HG02970 (cell line): ENCODE results near the gene HNF4A.
A peak's percentile ranks its signal among the peaks of the same experiment; 100 is the strongest.
"Not testable (repeated sequence)": the region's sequence is repeated elsewhere in the genome, so short reads cannot be mapped to it uniquely, and the experiment has no call there.

Experiments
- ATAC-seq: cut with Tn5 transposase; IDR thresholded peaks from one replicate; pipeline ENCODE4 v1.9.1; 2021; ENCODE audit warnings: mild to moderate bottlenecking, moderate library complexity, moderate number of reproducible peaks; ENCODE audit not compliant: unreplicated experiment, low FRiP score

The HNF4A gene

DNA sequence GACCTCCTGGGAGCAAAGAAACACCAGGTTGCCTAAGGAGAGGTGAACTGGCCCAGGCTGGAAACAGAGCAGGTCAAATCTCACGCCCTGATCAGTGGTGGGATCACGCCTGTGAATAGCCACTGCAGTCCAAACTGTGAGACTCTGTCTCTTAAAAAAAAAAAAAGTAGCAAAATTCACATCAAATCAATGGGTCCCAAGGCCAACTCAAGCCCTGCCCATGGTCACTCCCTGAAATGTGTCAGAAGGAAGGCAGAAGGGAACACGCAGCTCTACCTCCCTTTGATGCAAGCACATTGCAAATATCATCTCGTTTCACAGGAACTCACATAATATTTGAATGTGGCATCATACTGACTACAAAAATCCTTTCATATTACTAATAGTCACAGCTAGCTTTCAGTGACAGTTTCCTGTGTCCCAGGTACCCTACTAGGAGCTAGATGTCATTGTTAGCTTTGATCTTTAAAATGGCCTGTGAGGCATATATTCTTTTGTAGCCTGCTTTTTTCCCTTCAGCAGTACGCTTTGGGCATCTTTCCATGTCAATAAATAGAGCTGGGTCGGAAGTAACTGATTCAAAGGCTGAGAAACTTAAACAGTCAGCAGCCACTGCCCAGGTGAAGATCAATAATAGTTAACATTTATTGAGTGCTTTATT, 105.8 kb downstream of the HNF4A start:
- ATAC-seq, result no peak

- no peak for ATAC-seq
Measured at GRCh38 chr20:44461803-44462174, 106.3 kb downstream of the HNF4A start.

DNA sequence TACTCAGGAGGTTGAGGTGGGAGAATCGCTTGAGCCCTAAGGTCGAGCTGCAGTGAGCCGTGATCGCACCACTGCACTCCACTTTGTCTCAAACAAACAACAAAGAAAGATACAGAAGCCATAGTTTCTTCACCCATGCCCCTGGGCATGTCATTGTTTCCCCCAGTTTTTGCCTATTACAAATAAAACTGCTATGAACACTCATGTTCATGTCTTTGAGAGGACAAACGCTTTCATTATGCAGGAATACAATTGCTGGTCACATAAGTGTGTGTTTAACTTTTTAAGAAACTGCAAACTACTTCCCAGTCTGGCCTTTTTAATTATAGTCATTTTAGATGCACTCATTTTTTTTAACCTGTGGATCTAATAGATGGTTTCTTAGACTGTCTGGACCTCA, 108.0 kb downstream of the HNF4A start:
- ATAC-seq, result no peak

- ATAC-seq, result no peak
Measured at GRCh38 chr20:44464514-44464913, 109.0 kb downstream of the HNF4A start.

DNA sequence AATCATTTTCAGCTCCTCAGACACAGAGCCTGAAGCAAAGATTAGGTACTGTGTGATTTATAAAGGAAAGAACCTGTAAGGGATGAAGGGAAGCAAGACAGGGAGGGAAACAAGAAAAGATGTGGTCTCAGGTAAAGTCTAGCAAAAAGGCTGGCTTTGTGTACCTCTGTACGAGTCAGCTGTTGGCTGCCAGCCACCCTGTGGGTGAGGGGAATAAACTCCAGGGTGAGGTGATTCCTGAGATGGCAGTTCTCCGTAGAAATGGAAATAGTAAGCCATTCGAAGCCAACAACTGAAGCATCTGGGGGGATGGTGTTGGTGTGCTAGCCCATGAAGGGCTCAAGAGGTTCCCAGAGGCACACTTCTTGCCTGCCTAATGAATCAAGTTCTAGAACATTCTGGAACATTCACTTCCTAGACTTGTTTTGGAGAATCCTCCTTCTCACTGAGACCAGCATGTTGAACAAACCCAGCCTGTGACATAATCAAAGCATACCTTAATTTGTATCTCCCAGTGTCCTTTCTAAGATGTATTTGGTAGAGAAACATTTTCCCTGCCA, 109.6 kb downstream of the HNF4A start:
- no peak for ATAC-seq

GRCh38 chr20:44467289-44467883, 111.9 kb downstream of the HNF4A start:
- no peak for ATAC-seq

GRCh38 chr20:44468044-44468782, 112.7 kb downstream of the HNF4A start:
- no peak for ATAC-seq

GRCh38 chr20:44470327-44470726, 114.8 kb downstream of the HNF4A start:
- no peak for ATAC-seq

- ATAC-seq, result no peak
Measured at GRCh38 chr20:44471481-44471882, 116.0 kb downstream of the HNF4A start.

- ATAC-seq, result not testable (repeated sequence)
Measured at GRCh38 chr20:44472283-44472682, 116.8 kb downstream of the HNF4A start.

DNA sequence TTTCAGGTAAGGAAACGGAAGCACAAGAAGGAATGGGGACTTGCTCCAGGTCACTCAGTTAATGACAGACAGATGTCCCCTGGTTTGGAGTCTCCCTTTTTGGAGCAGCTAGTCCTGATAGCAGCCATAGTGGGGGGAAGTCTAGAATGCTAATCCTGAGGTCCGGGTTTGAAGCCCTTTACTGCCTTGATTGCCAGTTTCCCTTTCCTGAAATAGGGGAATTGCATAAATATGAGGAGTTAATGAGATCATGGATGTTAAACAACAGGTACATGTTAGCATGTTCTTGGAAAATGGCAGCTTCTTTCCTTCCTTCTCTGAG, 119.8 kb downstream of the HNF4A start:
- no peak for ATAC-seq

DNA sequence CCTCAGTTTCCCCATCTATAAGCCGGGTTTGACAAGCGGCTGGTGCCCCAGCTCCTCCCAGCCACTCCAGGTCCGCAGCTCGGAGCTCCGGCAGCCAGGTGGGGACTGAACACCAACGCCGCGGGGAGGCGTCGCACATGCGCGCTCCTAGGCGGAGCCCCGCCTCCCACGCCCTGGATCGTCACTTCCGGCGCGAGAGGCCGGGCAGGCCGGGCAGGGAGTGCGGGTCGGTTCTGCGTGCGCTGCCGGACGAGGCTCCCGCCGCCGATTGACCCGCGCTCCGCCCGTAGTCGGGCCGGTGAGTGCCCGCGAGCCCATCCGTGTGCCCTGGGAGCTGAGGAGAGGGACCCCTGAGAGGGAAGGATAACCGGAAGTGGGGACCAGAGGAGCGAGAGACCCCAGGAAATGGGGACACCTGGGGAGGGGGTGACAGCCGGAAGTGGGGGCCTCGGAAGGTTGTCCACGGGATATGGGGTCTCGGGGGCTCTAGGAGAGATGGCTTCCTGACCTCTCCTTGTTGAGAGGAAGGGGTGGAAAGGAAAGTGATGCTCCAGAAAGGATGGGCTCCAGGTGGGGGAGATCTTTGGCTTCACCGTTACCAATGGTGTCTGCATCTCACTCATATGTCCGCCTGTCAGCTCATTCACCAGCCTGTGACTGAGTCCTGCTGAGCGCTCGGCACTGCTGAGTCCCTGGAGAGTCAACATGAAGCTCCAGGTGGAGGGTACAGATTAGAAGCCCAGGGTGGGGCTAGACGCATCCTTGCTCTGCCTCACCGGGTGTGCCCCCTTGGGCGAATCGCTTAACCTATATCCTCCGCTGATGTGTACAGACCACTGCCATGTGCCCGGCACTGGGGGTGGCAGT, 120.4 kb downstream of the HNF4A start, which contains the start of gene TTPAL:
TSS of gene TTPAL (plus strand) at position 181 of the 867 bp plus-strand sequence. CDS start 4,126 bp downstream, outside the sequence.
- ATAC-seq, result peak; percentile 97

- ATAC-seq, result no peak
Measured at GRCh38 chr20:44477151-44477550, 121.7 kb downstream of the HNF4A start.

GRCh38 chr20:44478206-44478605, 122.7 kb downstream of the HNF4A start:
- ATAC-seq, result no peak

DNA sequence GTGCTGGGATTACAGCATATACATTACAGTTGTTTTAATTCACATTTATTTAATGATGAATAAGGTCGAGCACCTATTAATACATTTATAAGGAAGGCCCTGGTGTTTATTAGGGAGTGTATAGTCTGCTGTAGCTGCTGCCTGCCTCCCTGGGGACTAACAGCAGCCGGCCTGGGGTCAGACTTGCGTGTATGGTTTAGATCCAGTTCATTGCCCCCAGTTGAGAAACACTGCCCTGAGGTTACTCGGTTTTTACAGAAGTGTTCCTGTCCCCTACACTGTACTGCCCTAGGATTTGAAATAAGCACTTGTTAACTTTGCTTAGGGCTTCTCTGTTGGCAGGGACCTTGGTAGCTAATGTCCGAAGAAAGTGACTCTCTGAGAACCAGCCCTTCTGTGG, 124.1 kb downstream of the HNF4A start:
- no peak for ATAC-seq

GRCh38 chr20:44480097-44480496, 124.6 kb downstream of the HNF4A start:
- no peak for ATAC-seq

- ATAC-seq, result no peak
Measured at GRCh38 chr20:44481719-44482416, 126.4 kb downstream of the HNF4A start.

GRCh38 chr20:44483112-44483511, 127.6 kb downstream of the HNF4A start:
- no peak for ATAC-seq
